Medulla oblongata (tissue), 1 donor: ENCODE results near the gene ABCB7.
"Not testable (repeated sequence)": the region's sequence is repeated elsewhere in the genome, so short reads cannot be mapped to it uniquely, and the experiment has no call there.

Source experiments
- DNase-seq: peaks from one replicate; pipeline ENCODE4 v3.0.0-alpha.2; 2015; ENCODE audit errors: extremely low spot score

Gene ABCB7

DNA sequence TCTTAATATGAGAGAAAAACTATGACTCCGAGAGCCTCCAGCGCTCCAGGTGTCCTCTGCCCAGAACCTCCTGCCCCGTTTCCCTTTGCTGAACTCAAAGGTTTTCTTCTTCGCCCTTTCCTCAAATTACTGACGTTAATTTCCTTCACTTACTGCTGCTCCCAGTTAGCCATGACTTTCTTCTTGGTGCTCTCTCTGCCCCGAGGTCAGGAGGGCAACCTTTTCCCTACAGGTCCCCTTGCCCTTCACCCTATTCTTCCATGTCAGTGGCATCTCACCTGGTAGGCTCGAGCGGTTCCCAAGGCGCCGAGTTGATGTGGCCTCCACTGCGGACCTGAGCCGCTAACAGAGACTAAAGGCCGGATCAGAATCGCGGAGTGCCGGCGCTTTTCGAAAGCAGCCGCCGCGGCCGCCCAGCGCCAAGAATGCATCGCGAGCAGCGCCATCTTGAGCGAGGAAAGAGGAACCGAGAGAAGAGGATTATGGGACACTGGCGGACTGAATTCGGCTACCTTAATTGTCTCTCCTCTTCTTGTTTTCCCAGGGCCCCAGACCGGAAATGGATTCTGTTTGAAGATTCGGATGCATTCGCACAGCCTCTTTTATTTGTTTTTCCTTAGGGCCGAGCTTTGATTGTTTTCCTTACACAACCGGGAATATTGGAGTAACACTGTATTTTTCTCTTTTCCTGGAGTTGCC is at the start of gene ABCB7:
TSS of gene ABCB7 (minus strand) at position 457 of the 699 bp plus-strand sequence. CDS start at position 446, 11 bp downstream.
- peak; percentile 77 for DNase-seq

DNA sequence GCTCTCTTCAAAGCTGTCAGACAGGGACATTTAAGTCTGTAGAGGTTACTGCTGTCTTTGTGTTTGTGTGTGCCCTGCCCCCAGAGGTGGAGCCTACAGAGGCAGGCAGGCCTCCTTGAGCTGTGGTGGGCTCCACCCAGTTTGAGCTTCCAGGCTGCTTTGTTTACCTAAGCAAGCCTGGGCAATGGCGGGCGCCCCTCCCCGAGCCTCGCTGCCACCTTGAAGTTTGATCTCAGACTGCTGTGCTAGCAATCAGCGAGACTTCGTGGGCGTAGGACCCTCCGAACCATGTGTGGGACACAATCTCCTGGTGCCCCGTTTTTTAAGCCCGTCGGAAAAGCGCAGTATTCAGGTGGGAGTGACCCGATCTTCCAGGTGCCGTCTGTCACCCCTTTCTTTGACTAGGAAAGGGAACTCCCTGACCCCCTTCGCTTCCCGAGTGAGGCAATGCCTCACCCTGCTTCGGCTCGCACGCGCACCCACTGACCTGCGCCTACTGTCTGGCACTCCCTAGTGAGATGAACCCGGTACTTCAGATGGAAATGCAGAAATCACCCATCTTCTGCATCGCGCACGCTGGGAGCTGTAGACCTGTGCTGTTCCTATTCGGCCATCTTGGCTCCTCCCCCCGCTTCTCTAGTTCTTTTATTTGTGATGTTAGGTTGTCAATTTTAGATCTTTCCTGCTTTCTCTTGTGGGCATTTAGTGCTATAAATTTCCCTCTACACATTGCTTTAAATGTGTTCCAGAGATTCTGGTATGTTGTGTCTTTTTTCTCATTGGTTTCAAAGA is 32.5 kb upstream of the ABCB7 start:
- DNase-seq: not testable (repeated sequence)

DNA sequence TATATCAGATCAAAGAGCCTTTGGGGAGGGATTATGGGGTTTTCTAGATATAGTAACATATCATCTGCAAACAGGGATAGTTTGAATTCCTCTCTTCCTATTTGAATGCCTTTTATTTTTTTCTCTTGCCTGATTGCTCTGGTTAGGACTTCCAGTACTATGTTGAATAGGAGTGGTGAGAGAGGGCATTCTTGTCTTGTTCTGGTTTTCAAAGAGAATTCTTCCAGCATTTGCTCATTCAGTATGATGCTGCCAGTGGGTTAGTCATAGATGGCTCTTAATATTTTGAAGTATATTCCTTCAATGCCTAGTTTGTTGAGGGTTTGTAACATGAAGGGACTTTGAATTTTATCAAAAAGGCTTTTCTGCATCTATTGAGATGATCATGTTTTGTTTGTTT is 25.6 kb upstream of the ABCB7 start:
- DNase-seq: no peak

DNA sequence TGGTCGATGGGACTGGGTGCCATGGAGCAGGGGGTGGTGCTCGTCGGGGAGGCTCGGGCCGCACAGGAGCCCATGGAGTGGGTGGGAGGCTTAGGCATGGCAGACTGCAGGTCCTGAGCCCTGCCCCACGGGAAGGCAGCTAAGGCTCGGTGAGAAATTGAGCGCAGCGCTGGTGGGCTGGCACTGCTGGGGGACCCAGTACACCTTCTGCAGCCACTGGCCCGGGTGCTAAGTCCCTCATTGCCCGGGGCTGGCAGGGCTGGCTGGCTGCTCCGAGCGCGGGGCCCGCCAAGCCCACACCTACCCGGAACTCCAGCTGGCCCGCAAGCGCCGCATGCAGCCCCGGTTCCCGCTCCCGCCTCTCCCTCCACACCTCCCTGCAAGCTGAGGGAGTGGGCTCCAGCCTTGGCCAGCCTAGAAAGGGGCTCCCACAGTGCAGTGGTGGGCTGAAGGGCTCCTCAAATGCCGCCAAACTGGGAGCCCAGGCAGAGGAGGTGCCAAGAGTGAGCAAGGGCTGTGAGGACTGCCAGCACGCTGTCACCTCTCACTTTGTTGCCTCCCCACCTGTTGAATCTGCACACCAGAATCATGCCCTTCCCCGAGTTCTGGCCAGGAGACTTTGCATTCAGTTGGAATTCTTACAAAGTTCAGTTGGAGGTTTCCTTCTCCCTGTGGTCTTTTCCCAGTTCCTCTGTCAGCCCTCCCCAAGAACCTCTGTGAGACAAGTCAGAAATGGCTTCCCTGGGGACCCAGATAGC is 23.6 kb upstream of the ABCB7 start:
- DNase-seq: not testable (repeated sequence)

DNA sequence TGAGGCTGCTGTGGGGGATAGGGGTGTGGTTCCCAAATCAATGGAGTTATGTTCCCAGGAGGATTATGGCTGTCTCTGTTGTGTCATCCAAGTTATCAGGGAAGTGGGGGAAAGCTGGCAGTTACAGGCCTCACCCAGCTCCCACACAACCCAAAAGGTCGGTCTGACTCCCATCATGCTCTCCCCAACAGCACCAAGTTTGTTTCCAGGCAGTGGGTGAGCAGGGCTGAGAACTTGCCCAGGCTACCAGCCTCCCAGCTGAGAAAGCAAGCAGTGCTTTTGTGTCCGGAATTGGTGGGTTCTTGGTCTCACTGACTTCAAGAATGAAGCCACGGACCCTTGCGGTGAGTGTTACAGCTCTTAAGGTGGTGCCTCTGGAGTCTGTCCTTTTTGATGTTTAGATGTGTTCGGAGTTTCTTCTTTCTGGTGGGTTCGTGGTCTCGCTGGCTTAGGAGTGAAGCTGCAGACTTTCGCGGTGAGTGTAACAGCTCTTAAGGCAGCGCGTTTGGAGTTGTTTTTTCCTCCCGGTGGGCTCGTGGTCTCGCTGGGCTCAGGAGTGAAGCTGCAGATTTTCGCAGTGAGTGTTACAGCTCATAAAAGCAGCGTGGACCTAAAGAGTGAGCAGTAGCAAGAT is 16.3 kb upstream of the ABCB7 start:
- not testable (repeated sequence) for DNase-seq

DNA sequence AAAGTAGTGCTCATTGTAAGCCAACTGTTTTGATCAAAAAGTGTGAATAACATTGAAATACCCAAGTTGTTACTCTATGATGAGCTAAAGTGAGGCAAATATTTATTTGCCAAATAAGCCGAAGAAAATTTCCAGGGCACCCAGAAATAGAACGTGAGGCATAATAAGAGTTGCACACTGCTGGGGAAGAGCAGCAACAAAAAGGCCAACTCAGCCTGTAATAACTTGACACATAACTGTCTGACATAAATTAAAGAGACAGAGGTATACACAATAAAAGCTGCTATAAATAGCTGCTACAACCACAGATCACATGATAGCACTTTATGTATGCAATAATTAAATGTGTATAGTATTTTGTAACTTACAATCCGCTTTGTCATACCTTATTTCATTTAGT is 2.0 kb upstream of the ABCB7 start:
- DNase-seq: no peak

DNA sequence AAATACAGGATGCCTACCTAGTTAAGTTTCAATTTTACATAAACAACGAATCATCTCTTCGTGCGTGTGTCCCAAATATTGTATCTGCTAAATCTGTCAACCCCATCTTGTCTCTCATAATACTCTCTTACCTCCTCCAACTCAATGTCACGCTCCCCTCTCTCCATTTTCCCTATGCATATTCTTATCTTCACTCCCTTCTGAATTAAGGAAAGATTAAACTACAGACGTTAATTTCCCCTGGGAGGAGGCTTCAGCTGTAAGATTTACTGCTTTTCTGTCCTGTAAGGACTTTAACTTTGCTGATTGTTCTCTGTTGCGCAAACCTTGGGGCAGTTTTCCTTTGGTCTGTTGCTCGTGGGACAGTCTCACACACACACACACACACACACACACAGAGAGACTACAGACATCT is 455 bp upstream of the ABCB7 start:
- peak; percentile 20 for DNase-seq

DNA sequence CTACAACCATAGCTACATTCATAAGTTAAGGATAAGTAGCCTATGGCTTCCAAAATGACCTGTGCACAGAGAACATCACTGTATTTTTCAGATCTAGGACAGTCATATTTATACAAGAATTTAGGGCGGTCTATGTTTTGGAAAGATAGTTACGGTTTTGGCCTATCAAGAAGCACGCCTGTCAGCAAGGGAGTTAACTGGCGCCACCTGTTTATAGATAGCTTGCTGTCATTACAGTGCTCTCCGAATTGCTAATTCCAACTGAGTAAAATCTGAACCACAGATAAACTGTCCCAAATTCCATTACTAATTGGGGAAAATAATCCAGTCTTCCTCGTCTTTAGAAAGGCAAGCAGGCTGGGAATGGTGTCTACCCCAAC is 646 bp downstream of the ABCB7 start:
- DNase-seq: peak; percentile 19

DNA sequence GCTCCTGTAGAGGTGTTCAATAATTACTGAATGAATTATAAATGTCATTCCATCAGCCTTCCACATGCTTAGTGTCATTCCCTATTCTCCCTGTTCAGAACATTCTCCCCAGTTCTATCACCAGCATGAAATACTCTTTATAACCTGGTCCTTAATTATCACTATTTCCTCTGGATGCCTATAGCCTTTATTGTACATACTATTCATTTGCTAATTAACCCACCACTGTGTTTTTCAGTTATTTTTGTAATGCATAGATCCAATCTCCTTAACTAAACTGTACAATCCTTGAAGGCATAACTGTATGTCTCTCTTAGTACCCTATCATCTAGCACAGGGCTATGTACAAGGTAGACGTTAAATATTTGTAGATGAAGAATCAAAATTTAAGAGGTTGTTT is 1.2 kb downstream of the ABCB7 start:
- DNase-seq: no peak

DNA sequence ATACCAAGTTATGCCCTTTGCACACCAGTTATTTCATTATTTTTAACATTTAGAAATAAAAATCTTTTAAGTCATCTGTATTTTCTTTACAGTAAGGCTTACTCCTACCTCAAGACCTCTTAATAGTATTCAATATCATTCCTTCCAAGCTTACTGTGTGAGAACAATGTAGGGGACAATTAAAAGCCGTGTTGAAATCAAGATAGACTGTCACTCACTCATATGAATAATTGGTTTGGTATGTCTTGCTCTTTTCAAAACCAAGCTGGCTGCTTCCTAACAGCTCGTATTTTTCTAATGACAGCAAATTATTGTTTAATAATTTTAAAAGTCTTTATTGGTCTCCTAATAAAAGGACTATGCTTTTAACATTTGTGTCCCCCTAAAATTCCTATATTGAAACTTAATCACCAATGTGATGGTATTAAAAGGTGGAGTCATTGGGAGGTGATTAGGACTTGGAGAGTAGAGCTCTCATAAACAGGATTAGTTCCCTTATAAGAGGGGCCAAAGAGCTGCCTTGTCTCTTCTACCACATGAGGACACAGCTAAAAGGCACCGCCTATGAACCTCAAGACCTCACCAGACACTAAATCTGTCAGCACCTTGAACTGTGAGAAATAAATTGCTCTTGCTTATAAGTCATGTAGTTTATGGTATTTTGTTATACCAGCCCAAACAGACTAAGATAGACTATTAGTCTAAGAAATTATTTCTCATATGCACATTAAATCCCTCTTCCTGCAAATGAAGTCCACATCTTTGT is 4.1 kb downstream of the ABCB7 start:
- no peak for DNase-seq

DNA sequence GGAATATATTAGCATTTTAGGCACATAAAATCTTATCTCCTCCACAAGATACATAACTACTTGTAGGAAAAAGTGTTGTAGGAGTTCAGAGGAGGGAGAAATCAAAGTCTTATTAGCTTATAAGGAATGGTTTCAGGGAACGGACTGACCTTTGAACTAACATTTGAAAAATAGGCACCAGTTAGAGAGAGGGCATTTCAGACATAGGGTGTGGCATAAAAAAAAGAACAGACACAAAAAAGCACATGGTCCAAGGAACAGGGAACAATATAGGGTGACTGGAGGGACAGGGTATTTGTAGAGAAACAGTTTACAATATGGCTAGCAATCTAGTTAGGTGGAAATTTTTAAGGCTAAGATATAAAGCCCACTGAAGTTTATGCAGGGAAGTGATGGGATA is 6.4 kb downstream of the ABCB7 start:
- DNase-seq: no peak

DNA sequence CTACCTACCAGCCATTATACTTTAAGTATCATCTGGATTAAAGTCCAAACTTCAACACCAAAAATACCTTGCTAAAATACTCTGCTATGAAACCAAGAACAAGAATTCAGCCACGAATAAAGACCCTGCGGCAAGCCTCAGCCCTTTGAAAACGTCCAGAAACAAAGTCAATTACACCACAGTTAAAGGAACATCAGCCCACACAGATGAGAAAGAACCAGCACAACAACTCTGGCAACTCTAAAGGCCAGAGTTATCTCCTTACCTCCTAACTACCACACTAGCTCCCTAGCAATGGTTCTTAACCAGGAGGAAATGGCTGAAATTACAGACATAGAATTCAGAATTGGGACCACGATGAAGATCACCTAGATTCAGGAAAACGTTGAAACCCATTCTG is 23.4 kb downstream of the ABCB7 start:
- DNase-seq: no peak

DNA sequence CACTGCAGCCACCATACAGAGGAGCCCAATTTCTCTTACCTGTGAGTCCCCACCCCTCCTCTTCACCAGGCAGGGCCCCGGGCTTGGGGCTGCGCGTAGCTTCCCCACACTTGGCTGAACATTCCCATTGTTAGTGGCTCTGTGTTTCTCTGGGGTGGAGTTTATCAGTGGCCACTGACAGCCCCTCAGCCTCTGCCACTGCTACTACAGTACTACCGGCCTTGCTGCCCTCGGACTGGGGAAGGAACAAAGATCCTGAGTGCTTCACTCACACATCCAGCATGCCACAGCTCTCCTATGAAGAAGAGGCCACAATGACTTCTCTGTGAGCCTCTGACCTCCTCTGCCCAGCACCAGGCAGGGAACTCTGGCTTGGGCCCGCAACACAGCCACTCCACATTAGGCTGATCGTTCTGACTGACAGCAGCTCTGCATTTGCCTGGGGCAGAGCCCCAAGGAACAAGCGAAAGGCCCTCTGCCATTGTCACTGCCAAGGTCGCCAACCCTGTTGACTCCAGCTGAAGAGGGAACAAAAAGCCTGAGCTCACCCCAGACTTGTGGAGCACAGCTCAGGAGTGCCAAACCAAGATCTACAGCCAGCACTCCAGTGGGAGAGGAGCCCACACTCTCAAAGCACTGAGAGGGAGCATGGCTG is 24.0 kb downstream of the ABCB7 start:
- peak; percentile 40 for DNase-seq

DNA sequence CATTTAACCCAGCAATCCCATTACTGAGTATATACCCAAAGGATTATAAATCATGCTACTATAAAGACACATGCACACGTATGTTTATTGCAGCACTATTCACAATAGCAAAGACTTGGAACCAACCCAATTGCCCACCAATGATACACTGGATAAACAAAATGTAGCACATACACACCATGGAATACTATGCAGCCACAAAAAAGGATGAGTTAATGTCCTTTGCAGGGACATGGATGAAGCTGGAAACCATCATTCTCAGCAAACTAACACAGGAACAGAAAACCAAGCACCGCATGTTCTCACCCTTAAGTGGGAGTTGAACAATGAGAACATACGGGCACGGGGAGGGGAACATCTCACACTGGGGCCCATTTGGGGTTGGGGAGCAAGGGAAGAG is 27.0 kb downstream of the ABCB7 start:
- DNase-seq: not testable (repeated sequence)

DNA sequence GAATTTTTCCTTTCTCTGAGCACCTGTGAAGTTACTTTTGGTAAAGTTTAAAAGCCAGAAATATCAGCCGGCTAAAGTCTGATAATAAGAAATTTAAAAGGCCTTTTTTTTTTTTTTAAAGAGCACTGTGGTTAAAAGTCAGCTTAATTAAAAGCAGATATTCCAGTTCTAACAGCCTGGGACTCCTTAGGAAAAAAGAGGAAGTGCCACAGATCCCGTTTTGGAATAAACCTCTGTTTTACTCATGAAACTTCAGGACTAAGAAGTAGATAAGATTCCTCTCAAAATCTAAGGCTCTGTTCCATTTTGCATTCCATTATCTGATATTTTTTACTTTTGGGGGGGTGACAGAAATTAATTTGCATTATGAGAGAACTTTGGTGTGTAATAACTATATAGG is 37.8 kb downstream of the ABCB7 start:
- DNase-seq: no peak

DNA sequence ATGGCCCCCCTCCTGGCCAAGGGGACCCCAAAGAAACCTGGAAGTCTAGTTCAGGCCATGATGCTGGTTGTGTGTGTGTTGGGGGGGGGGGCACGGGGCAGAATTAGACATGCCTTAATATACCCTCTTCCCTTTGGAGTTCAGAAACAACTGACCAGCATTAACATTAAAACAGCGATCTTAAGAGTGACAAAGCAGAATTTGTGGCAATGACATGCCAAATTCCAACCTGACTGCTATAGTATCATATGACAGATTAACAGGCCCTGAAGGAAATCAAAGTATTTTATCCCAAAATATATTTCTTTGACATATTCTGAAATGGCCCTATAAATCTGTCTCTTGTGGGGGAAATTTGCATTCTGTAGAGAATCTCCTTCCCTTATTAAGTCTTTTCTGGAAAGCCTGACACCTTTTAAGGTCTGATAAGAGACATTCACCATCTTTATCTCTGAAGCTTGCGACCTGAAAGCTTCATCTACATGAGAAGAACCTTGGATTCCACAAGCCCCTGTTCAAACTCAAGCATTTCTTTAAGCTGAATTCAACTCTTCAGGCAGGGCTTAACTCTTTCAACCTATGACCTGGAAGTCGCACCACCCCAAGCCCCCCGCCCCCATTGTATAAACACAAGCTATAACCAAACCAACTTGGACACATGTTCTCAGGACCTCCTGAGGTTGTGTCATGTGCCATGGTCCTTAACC is 40.2 kb downstream of the ABCB7 start:
- DNase-seq: no peak

DNA sequence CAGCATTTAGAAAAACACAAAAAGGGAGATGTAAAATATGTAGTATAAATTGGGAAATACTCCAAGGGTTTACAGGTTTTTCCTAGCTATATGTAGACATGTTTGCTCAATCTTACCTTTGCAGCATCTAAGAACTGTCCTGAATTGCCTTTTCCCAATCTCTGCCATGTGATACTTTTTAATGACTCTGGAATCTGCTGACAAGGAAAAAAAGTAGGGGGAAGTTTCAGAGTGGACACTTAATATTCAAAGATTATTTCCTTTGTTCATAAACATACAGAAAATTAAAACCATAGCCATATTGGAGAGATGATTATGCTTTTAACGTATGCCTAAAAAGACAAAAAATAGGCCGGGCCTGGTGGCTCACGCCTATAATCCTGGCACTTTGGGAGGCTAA is 41.4 kb downstream of the ABCB7 start:
- no peak for DNase-seq

DNA sequence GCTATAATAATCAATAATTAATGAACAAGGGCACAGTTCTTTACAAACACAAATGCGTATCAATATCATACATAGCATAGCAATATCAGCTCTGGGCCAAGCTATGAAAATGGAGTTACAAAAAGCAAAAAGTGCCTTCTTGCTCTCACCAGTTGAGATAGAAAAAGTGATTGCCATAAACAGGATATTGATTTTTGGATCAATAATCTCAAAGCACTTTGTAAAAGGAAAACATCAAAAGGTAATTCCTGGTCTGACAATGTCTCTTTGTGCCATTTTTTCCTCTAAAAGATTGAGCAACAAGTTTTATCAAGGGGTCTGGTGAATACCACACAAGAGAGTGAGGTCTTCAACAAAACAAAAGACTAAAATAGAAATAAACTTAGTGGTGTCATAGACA is 42.4 kb downstream of the ABCB7 start:
- no peak for DNase-seq

DNA sequence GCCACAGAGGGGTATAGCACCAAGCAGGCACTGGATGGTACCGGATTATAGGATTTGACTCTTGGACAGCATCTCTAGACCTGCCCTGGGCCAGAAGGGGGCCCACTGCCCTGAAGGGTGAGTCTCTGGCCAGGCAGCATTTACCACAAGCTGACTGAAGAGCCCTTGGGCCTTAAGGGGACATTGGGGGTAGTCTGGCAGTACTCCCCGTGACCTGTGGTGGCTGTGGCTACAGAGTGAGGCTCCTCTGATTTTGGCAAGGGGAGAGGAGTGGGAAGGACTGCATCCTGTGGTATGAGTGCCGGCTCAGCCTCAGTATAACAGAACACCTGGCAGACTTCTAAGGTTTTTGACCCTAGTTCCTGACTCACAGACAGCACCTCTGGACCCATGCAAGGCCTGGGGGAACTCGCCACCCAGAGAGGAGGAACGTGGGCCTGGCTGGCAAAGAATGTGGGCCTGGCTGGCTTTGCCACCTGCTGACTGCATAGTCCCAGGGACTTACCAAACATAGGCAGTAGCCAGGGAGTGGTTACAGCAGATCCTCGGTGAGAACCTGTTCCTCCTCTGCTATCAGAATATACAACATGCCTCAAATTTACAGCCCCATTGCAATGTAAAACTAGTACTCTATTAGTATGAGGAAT is 48.1 kb downstream of the ABCB7 start:
- DNase-seq: no peak

DNA sequence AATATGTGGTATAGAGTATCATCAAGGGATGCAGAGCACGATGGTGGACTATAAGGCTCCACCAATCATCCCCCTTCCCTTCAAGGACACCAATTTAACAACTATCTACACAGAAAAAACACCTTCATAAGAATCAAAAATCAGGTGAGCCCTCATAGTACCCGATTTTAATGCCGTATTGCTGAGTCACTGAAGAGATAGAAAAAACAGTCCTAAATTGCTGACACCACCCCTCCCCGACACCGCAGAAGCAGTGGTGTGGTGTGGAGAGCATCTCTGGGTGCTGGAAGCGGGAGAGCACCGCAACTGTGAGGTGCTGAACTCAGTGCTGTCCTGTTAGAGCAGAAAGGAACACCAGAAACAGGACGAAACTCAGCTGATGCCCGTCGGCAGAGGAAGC is 49.3 kb downstream of the ABCB7 start:
- no peak for DNase-seq
